SH-SY5Y (cell line): Measurements from ENCODE around the gene RIC3.

Experiments used
- GATA2 ChIP-seq: IDR thresholded peaks from 2 replicates; pipeline ENCODE4 v1.6.1; 2011; ENCODE audit warnings: mild to moderate bottlenecking, low read depth, low read length
- GATA3 ChIP-seq: IDR thresholded peaks from 2 replicates; pipeline ENCODE4 v1.6.1; 2011; ENCODE audit warnings: low read depth, mild to moderate bottlenecking, low read length, moderate library complexity

RIC3 gene

DNA sequence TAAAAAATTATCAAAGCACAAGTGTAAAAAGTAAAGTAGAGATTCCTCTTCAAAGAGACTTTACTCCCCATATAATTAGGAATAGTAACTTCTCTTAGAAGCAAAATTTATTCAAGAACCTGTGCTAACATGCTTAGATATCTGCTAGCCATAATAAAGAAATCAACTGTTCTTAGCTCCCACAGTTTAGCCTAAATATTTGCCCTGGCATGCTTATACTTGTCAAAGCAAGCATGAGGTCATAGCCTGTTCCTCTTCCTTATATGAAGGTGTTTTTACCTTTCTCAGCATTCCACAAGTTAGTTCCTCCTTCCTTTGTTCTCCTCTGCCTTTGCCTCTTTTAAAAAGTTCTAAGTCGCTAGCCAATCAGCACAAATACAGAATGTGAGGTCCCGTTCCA lies 30.3 kb downstream of the RIC3 start:
- TF ChIP-seq GATA3 (no peak), GATA2 (no peak)

DNA sequence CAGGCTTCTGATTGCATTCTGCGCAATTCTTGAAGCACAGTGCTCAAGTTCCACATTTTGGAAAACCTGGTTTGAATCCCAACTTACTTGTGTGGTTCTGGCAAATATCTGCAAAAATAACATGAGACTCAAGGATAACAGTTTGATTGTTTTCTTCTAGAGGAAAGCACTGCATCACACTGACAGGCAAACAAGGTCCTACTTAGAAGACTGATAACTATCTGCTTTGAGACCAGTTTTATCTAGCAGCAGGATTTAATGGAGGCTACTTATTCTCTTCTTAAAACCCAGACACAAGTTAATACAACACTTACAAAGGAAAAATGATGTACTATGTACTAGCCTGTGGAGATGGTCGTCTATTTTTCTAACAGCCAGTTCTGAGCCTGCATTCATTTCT lies 41.4 kb downstream of the RIC3 start:
- TF ChIP-seq GATA3 (no peak), GATA2 (no peak)

DNA sequence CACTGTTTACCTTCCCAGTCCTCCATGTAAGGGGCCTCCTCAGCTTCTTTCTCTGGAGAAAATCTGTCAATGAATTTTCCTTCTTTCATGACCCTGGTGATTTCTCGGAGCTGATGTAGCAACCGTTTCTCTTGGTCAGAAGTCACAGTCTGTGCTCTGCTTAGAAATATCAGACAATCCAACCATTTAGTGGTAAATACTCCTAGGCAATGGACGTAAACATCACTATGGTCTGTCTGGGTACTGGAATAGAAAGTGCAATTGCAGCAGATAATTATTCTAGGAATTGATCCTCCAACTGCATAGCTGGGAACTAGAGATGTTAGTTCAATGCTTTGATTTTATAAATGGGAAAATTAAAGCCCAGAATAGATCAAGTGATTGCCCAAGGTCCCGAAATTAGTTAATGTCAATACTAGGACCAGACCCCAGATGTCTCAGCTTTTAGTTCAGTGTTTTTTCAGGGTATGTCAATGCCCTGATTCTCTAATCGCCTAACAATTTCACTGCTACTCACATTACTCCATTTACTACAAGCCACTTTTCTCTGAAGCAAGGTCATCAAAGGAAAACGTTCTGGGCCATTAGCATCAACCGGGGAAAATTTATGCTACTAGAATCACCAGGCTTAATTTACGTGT lies 42.1 kb downstream of the RIC3 start:
- no peak for TF ChIP-seq GATA2
- no peak for TF ChIP-seq GATA3

DNA sequence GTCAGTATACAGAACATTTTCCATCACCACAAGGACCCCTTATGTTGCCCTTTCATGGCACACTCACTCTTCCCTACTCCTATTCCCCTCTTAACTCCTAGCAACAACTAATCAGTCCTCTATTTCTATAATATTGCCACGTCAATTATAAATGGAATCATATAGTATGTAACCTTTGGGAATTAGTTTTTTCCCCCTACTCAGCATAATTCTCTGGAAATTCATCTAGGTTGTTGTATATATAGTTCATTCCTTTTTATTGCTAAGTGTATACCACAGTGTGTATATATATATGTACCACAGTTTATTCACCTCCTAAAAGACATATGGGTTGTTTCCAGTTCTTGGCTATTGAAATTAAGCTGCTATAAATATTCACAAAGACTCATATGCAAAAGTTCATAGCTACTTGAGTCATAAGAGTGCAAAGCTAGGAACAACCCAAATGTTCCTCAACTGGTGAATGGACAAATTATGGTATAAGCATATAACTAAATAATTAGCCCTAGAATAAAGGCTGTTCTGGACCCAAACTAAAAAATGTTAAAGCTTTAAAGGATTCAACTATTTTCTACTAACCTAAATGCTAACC lies 46.6 kb downstream of the RIC3 start:
- TF ChIP-seq GATA3 (no peak), GATA2 (no peak)

- TF ChIP-seq GATA2 (no peak), GATA3 (no peak)
Observed at GRCh38 chr11:8111636-8112035, 57.2 kb downstream of the RIC3 start.

DNA sequence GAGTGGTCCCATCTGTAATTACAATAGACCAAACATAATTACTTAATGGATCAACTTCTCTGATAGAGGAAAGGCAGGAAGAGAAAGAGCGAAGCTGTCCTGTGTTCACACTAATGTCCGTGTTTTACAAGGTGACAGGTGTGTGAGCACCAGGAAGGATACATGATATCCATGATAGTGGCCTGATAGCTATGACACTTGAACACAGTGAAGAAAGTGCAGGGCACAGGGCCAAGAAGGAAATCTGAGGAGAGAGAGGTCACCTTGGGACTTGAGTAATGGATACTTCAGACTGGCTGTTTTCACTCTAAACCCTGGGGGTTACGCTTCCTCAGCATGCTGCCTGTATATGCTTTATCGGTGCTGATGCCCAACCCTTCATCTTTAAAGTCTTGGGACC lies 58.4 kb downstream of the RIC3 start:
- TF ChIP-seq GATA2 (no peak), GATA3 (no peak)

GRCh38 chr11:8109675-8110074 lies 59.1 kb downstream of the RIC3 start:
- no peak for TF ChIP-seq GATA3
- no peak for TF ChIP-seq GATA2

GRCh38 chr11:8108421-8108820 lies 60.4 kb downstream of the RIC3 start:
- TF ChIP-seq GATA2 (no peak), GATA3 (no peak)

DNA sequence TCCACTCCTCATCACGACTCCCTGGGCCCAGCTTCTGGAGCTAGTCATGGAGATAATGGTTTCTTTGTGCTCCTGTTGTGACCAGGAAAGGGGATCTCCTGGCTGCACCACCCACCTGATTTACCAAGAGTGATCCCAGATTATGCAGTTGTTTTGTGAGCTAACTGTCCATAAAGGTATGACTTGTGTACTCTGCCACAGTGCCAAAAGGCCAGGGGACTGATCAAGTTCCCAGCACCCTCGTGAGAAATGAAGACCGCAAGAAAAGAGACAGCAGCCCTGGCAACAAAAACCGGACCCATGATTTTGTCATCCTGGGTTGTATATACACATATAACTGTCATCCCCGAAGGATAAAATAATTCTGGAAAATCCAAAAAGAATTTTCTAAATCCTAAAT lies 61.2 kb downstream of the RIC3 start:
- no peak for TF ChIP-seq GATA2
- TF ChIP-seq GATA3: no peak

DNA sequence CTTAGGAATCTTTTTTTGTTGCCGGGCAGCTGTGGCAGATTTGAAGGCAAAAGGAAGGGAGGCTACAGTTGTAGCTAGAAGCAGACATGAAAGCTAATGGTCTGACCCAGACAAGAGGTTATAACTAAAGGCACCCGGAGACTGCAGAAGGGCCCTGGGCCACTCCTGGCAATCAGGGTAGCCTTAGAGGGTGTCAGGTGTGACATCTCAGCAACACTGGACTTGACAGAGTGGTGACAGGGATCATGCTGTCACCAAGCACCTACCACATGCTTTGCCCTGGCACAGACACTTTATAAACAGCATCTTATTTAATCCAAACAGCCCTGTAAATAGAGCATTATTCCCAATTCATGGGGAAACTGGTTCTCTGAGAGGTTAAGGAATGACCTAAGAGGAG lies 62.1 kb downstream of the RIC3 start:
- no peak for TF ChIP-seq GATA2
- TF ChIP-seq GATA3: no peak

GRCh38 chr11:8105666-8106065 lies 63.2 kb downstream of the RIC3 start:
- TF ChIP-seq GATA2 (no peak), GATA3 (no peak)

DNA sequence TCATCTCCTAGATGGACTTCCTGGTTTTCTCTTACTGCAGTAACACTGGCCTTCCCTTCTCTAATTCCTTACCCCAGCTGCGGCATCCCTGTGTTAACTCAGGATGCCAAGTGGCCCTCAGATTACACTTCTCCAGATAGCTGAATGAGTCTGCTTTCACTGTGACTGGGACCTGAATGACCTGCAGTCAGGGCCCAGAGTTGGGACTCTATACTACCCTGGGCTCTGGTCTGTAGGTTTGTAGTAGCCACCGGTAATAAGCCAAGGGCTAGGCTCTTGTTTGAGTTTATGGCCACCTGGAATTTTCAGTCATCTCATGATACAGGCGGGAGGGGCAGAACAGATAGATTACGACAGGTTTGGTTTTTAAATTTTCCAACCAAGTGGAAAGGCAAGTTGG lies 63.7 kb downstream of the RIC3 start:
- TF ChIP-seq GATA3: no peak
- TF ChIP-seq GATA2: no peak

DNA sequence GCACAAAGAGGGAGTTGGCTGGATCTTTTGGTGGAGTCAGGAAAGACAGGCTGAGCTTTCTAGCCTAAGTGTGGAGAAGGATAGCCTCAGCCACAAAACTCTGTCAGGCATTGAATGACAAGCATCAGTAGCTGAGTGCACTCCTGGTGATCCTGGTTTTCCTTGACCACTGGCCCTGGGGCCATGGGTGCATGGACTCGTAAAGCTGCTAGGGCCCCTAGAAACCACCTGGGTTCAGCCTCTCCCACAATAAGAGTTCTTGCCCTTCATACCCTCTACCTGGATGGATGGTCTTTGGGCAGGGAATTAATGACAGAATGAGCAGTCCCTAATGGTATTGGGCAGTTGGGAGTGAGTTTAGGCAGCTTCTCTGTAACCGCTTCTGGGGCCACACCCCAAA lies 64.9 kb downstream of the RIC3 start:
- TF ChIP-seq GATA3 (no peak), GATA2 (no peak)

GRCh38 chr11:8102965-8103364 lies 65.9 kb downstream of the RIC3 start:
- TF ChIP-seq GATA3 (no peak), GATA2 (no peak)

DNA sequence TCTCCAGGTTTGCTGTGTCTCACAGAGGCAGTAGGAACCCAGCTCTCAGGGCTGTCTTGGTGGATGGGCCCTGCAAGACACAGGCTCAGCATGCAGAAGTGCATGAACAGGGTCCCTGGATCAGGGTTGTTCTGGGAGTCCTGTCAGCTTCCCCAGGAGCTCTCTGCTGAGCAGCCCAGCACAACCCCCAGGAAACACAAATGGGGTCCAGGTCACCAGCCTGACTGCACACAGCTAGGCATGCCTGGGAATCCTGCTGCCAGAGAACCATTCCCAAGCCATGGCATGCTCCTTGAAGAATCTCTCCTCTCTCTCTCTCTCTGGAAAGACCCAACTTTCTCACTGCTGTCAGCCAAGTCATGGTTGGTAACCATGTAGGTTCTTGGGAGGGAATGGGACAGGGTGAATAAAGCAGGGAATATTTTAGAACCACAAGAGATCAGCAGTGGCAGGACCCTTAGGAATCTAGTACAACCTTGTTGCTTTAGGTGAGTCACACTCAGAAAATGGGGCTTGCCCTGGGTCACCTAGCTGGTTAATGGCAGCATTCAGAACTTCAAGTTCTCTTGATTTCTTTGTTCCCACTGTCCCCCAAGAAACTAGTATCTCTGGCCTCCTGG lies 66.4 kb downstream of the RIC3 start:
- TF ChIP-seq GATA3 (no peak), GATA2 (no peak)

DNA sequence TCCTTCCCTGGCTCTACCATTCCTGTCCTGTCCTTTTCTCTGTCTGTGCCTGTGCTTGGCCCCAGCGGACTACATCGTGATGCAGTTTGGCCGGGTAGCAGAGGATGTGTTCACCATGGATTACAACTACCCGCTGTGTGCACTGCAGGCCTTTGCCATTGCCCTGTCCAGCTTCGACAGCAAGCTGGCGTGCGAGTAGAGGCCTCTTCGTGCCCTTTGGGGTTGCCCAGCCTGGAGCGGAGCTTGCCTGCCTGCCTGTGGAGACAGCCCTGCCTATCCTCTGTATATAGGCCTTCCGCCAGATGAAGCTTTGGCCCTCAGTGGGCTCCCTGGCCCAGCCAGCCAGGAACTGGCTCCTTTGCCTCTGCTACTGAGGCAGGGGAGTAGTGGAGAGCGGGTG lies 67.4 kb downstream of the RIC3 start:
- TF ChIP-seq GATA2 (no peak), GATA3 (no peak)
